ENCODE measurements around the gene ARSG.

Gene ARSG

DNA sequence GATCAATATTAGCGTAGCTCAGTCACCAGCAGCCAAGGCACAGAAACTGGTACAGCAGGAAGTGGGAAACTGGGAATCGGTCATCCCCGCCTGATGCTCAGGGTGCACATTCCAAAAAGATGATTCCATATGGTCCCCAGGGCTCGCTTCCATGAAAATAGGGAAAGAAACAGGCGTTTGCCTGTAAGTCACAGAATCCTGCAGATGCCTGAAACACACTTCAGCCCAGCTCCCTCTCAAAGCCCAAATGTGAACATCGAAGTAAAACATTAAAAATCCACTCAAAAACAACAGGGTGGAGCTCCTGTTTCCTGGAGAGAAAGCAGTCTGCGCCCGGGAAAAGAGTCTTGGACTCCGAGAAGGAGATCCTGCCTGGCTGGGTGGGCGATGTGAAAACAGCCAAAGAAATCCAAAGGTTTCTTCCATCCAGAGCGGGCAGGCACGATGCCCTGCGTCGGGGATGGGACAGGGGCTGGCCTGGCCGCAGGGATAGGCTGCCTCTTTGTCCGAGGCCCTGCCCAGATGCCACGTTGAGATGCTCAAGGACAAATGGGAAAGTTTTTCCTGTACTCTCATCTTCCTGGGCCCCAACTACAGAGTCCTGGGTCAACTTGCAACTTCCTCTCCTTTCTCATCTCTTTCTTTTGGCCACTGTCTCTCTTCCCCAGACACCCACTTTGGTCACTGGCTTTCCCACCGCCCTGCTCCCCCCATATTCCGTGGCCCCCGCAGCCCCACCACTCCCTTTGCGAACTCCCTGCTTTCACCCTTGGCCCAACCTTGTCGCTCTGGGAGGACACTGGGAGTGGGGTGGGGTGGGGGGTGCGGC, 165.3 kb downstream of the ARSG start:
- DNase-seq: no peak

DNA sequence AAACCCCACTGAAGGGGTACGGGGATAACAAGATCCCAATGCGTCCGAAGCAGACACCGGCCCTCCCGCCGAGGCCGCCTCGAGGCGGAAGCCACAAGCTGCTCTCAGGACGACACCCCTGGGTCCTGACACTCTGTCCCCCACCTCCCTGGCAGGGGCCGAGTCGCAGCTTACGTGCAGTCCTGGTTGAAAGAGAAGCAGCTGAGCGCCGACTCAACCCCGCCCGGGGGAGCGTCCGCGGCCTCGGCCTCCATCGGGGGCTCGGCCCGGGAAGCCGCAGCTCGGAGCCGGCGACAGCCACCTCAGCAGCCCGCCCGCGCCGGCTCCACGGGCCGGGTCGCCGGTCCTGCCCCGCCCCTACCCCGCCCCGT, 165.9 kb downstream of the ARSG start, which contains the start of gene WIPI1:
Gene WIPI1 (minus strand): TSS at position 329 of the 371 bp plus-strand sequence. CDS start 75 bp downstream, at position 254.
- no peak for DNase-seq

DNA sequence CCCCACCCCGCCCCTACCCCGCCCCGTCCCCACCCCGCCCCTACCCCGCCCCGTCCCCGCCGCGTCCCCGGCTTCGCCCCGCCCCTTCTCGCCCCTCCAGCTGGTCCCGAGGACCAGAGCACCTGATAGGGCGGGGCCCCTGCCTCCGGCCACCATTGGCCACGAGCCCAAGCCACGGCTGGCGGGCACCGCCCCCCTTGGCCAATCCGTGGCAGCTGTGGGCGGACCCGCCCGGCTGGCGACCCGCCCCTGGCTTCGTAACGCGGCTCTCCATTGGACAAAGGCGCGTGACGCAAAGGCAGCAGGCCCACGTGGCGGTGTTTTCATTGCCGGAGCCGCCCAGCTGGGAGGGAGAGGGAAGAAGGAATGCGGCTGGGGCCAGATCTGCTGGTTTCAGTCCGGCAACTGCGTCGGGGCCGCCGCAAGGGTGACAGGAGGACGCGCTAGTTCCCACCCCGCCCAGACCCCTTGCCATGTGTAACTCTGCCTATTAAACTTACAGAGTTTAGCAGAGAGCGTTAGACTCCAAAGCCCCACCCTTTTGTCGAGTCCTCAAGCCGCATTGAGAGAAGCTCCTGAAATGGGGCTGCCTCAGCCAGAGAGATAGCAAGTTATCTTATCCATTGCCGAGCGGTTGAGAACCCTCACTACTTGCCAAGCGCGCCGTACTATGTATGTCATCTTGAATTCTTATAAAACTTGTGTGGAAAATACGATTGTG, 166.4 kb downstream of the ARSG start:
- peak; percentile 92 for DNase-seq

GRCh38 chr17:68458260-68459036, 167.2 kb downstream of the ARSG start:
- no peak for DNase-seq

GRCh38 chr17:68459037-68459639, 167.8 kb downstream of the ARSG start:
- no peak for DNase-seq

DNA sequence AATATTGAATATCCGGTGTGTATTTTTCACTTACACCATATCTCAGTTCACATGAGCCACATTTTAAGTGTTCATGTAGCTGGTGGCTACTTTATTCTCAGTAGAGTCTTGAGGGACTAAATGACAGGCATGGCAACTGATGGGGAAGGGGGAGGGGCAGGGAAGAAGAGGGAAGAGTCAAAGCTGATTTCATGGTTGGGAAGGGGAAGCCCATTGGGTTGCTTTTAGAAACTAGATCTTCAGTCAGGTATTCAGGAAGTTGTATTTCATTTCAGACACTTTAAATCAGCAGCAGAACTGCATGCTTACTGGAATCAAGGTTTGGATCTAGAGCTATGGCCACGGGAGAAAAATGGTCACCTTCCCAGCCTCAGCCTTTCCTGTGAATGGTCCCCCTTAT, 168.9 kb downstream of the ARSG start:
- DNase-seq: no peak

DNA sequence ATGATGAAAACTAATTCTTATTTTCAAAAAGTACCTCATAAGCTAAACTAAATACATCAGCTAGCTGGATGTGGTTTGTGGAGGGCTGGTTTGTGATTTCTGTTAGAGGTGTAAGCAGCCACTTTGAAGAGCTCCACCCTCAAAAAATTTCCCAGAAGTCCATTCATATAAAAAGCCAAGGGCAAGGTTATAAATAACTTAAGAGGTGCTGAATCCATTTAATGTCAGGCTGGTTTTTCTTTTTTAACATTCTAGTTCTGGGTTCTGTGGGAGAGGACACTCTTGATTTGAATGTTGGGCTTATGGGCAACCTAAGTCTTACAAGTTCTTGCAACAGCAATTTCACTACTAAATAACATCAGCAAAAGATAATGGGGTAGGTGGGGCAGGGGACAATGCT, 169.4 kb downstream of the ARSG start:
- DNase-seq: no peak

GRCh38 chr17:68461122-68461539, 169.8 kb downstream of the ARSG start:
- DNase-seq: no peak

GRCh38 chr17:68461589-68461988, 170.3 kb downstream of the ARSG start:
- DNase-seq: no peak

- peak; percentile 84 for DNase-seq
These were observed 171.3 kb downstream of the ARSG start for GRCh38 chr17:68462381-68463210.

GRCh38 chr17:68463211-68464019, 172.1 kb downstream of the ARSG start:
- no peak for DNase-seq

GRCh38 chr17:68468334-68468733, 177.0 kb downstream of the ARSG start:
- no peak for DNase-seq

DNA sequence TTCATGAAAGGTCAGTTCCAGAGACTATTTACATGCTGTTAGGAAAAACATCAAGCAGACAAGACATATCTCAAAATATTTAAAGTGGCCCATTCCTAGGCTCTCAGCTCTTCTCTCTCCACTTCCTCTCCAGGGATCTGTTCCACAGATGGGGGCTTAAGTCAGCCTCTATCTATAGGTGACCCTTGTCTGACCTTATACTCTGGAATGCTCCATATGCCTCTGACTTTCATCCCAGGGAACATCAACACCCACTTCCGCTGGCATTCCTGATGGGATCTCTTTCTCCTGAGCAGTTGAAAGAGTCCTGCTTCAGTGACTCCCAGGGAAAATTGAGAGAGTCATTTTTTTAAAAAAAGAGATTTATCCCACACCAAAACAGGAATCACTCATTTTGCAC, 177.5 kb downstream of the ARSG start:
- DNase-seq: no peak

Data from NCI-H1092 (cell line).